ENCODE data around the gene IL20RB.
"Not testable (repeated sequence)": the region's sequence is repeated elsewhere in the genome, so short reads cannot be mapped to it uniquely, and the experiment has no call there.

The IL20RB gene

DNA sequence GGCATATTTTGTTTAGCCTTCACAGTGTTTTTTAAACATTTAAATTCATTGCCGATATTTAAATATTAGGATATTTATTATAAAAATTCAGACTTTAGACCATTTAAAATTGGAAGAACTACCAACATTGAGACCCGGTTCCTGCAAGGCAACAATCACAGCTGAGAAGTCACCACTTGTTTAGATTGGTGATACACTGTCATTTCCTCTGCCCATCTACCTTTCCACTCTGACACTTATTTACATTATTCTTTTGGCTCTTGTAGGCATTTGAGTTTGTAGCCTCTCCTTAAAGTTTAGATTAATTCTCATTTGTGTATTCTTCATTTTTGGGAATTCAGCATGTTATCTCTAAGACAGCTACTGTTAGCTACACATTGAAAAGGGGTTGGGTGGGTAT lies 10.3 kb upstream of the IL20RB start:
- no peak for DNase-seq

- DNase-seq = no peak
Observed at GRCh38 chr3:136949146-136949545, 8.6 kb upstream of the IL20RB start.

GRCh38 chr3:136949708-136950107 lies 8.1 kb upstream of the IL20RB start:
- no peak for DNase-seq

GRCh38 chr3:136950623-136951022 lies 7.2 kb upstream of the IL20RB start:
- DNase-seq = no peak

DNA sequence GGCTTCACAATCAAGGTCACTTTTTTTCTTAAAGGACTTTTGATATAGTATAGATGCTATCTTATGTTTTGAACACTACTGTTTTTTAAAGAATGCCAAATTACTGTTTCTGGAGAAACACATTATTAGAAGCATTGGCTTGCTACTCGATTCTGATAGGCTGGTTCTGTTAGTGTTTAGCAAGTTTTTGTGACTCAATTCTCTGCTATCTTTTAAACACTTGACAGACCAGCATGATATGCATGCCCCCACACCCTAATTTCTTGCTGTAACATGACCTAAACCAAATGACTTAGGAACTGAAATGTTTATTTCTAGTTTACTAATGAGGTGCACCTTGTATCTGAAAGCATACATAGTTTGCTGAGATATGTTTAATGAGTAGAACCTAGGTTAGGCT lies 5.5 kb upstream of the IL20RB start:
- DNase-seq = no peak

GRCh38 chr3:136954251-136954650 lies 3.5 kb upstream of the IL20RB start:
- DNase-seq = no peak

DNA sequence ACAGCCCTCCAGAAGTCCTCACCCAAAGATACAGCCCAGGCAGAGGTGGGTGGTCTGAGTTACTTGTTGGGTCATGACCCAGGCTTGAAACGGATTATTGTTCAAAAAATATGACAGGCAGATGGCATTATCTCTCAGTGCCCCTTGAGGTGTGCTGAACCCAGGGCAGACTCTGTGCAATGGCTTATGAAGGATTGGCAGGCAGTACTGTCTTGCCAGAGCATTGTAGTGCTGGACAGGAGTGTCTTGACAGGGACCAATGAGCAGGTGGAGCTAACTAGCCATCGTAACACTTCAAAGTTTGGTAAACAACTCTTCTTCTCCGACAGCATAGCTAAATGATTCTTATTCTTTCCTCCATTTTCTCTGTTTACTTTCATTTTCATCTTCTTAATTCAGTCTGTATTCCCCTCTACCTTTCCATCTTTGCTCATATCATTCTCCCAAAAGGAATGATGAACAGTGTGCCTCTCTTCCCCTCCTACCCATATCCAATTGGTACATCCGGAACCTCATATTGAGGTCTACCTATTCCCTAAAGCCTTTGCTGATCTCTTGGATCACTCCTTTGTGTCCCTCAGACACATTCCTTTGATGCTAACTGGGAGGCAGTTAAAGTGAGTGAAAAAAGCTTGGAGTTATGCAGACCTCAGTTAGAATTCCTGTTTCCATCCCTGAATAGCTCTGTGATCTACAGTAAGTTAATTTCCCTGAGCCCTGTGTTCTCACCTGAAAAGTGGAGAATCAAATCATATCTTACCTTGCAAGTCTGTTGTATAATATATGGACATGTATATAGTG lies 2.6 kb upstream of the IL20RB start:
- no peak for DNase-seq

DNA sequence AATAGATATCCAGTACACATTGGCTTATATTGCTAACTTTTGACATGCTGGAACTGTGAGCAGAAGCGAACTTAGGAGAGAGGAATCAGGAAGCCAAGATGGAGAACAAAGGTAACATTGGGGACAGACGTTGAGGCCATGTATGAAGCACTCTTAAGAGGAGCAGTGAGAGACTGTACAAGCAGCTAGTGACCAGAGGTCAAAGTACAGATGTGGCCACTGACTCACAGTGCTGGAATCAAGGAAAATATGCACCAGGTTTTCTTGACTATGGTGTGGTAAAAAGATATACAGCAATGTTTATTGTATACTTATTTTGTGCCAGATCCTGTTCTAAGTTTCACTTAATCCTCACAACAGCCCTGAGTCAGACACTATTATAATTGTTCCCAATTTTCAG lies 2.0 kb upstream of the IL20RB start:
- DNase-seq = no peak

DNA sequence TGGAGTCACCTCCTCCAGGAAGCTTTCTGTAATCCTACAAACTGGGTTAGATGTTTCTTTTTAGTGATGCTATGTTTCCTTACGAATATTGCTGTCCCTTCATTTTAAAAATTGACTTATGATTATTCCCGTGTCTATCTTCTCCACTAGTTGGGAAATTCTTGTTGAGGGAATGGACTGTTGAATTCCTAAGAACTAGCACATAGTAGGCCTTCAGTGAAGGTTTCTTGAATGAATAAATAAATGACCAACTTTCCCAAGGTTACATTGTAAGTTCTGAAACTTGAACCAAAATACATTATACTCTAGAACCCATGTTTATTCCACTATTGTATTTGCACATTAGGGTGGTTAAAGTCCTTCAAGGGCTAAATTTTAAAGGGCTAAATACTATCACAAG lies 812 bp upstream of the IL20RB start:
- DNase-seq = no peak

GRCh38 chr3:136958939-136959338 lies 1.2 kb downstream of the IL20RB start:
- no peak for DNase-seq

DNA sequence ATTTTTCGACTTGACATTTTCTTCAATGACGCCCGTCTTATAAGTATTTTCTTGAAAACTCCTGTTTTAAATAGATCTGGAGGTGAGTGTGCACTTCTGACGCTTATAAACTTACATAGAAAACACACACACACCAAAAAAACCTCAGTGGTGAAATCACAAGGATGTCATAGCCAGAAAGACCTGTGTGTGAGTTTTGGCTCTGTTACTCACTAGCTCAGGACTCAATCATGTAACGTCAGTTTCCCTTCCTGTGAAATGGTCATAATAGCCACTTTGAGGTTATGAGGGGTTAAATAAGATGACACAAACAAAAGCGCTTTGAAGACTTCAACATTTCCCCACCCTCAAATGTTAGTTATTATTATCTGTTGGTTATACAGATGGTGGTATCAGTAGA lies 1.8 kb downstream of the IL20RB start:
- DNase-seq = no peak

GRCh38 chr3:136960838-136961836 lies 3.4 kb downstream of the IL20RB start:
- no peak for DNase-seq

DNA sequence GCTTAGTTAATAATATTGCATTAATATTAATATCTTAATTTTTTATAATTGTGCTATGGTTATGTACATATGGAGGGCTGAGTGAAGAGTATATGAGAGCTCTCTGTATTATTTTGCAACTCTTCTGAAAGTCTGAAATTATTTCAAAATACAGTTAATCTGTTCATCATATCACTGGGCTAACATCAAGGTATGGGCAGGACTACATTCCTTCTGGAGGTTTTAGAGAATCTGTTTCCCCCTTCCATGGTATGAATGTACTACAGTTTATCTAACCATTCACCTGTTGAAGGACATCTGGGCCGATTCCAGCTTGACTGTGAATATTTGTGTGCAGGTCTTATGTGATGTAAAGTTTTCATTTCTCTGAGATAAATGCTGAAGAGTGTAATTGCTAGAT lies 5.1 kb downstream of the IL20RB start:
- DNase-seq = no peak

- not testable (repeated sequence) for DNase-seq
Observed at GRCh38 chr3:136969539-136969938, 11.8 kb downstream of the IL20RB start.

DNA sequence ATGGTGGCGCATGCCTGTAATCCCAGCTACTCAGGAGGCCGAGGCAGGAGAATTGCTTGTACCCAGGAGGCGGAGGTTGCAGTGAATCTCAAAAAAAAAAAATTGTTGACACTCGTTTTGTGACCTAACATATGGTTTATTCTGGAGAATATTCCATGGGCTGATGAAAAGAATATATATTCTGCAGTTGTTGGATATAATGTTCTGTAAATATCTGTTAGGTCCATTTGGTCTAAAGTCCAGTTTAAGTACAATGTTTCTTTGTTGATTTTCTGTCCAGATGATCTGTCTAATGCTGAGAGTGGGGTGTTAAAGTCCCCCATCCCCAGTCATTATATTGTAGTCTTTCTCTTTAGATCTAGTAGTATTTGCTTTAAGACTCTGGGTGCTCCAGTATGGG lies 15.6 kb downstream of the IL20RB start:
- no peak for DNase-seq

- DNase-seq = no peak
Observed at GRCh38 chr3:136974670-136975069, 16.9 kb downstream of the IL20RB start.

- DNase-seq = no peak
Observed at GRCh38 chr3:136979204-136979603, 21.4 kb downstream of the IL20RB start.

GRCh38 chr3:136979684-136980083 lies 21.9 kb downstream of the IL20RB start:
- no peak for DNase-seq

GRCh38 chr3:136982033-136982432 lies 24.2 kb downstream of the IL20RB start:
- DNase-seq = no peak

DNA sequence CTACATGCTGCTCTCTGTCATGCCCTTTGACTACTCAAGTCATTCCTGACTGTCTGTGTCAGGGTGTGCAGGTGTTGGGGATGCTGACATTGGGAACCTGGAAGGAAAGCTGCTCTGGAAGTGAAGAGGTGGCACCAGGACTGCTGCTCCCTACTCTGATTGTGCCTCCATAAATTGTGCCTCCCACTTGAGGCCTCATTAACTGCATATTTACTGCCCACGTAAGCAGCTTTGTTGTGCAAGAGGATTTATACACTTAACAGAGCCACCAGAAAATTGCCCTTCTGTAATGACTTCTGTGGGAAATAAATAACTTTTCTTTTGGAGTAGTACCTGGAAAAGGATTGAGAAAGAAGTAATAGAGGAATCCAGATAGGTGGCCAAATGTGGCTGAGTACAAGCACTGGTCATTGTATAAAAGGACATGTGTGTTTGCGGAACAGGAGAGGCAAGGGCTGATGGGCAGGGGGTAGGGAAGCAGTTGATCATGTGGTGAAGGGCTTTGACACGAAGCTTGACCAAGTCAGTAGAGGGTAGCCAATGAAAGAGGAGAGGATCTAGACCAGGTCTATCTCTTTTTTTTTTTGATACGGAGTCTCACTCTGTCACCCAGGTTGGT lies 24.8 kb downstream of the IL20RB start:
- DNase-seq = no peak

DNA sequence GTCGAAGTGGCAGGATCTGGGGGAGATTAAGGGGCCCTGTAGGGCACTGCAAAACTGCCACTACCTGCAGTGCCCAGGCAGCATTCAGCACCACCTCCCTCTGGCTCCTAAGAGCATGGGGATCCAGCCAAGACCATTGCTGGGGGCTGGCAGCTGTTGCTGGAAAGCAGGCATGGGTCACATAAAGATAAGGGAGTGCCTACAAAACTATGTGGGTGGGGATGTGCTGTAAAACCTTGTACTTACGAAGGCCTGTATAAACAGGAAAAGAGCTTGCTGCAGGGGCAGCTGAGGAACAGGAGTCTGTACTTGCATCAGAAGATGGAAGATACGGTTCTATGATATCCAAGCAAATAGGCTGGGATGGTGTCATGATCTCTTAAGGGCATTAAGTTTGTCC lies 27.1 kb downstream of the IL20RB start:
- no peak for DNase-seq

GRCh38 chr3:136987398-136987980 lies 29.7 kb downstream of the IL20RB start:
- DNase-seq = not testable (repeated sequence)

DNA sequence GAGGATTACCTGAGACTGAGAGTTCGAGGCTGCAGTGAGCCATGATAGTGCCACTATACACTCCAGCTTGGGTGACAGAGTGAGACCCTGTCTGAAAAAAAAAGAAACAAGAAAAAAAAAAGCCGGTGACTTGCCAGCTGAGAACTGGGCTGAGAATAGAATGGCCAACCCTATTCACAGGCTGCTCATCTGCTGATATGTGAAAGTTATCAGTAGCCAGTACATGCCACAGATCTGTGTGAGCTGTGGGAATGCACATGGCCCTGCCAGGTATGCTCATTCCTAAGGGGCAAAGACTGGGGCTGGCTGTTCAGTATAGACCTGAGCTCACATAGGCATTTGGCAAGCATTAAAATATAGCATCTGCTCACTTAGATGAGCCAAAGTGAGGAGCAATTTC lies 30.9 kb downstream of the IL20RB start:
- no peak for DNase-seq

All from right hindlimb (tissue), 1 donor.